Ecto neural progenitor cell (in vitro differentiated cells): ENCODE measurements around the gene CSNK1G1.
"Not testable (repeated sequence)": the region's sequence is repeated elsewhere in the genome, so short reads cannot be mapped to it uniquely, and the experiment has no call there.

Experiments used
- DNase-seq: peaks from one replicate; pipeline ENCODE4 v3.0.0-alpha.2; 2018; ENCODE audit warnings: low spot score

Gene CSNK1G1

GRCh38 chr15:64237677-64238076, 118.3 kb downstream of the CSNK1G1 start:
- no peak for DNase-seq

- DNase-seq = no peak
Measured at GRCh38 chr15:64236156-64236894, 119.6 kb downstream of the CSNK1G1 start.

GRCh38 chr15:64235552-64235951, 120.4 kb downstream of the CSNK1G1 start:
- no peak for DNase-seq

- DNase-seq = no peak
Measured at GRCh38 chr15:64233299-64233698, 122.7 kb downstream of the CSNK1G1 start.

- DNase-seq = no peak
Measured at GRCh38 chr15:64232400-64232799, 123.6 kb downstream of the CSNK1G1 start.

GRCh38 chr15:64229129-64229724, 126.7 kb downstream of the CSNK1G1 start:
- no peak for DNase-seq

GRCh38 chr15:64225804-64226203, 130.2 kb downstream of the CSNK1G1 start:
- DNase-seq = no peak

- DNase-seq = no peak
Measured at GRCh38 chr15:64224511-64224910, 131.5 kb downstream of the CSNK1G1 start.

- no peak for DNase-seq
Measured at GRCh38 chr15:64223882-64224281, 132.1 kb downstream of the CSNK1G1 start.

GRCh38 chr15:64222573-64223366, 133.2 kb downstream of the CSNK1G1 start:
- no peak for DNase-seq

- not testable (repeated sequence) for DNase-seq
Measured at GRCh38 chr15:64221911-64222310, 134.1 kb downstream of the CSNK1G1 start.

- DNase-seq = not testable (repeated sequence)
Measured at GRCh38 chr15:64217429-64217750, 138.6 kb downstream of the CSNK1G1 start.

GRCh38 chr15:64216730-64217428, 139.1 kb downstream of the CSNK1G1 start:
- no peak for DNase-seq

GRCh38 chr15:64216196-64216595, 139.8 kb downstream of the CSNK1G1 start:
- no peak for DNase-seq

- no peak for DNase-seq
Measured at GRCh38 chr15:64213646-64214045, 142.3 kb downstream of the CSNK1G1 start.

- no peak for DNase-seq
Measured at GRCh38 chr15:64211696-64212095, 144.3 kb downstream of the CSNK1G1 start.

GRCh38 chr15:64210371-64210770, 145.6 kb downstream of the CSNK1G1 start:
- DNase-seq = no peak

GRCh38 chr15:64209680-64210334, 146.2 kb downstream of the CSNK1G1 start:
- DNase-seq = no peak

GRCh38 chr15:64205202-64205601, 150.8 kb downstream of the CSNK1G1 start:
- no peak for DNase-seq

GRCh38 chr15:64197425-64197824, 158.5 kb downstream of the CSNK1G1 start:
- no peak for DNase-seq

GRCh38 chr15:64193971-64194370, 162.0 kb downstream of the CSNK1G1 start:
- DNase-seq = peak; percentile 53
